Osteoblast (primary cell): ENCODE measurements around the gene ALOX15. TPM values are rescaled to one million over a fixed set of nuclear protein-coding genes. Genes with fewer than 3 reads are reported as not detected.
"Not testable (repeated sequence)": the region's sequence is repeated elsewhere in the genome, so short reads cannot be mapped to it uniquely, and the experiment has no call there.

ENCODE experiments used
- DNase-seq: peaks from one replicate; pipeline ENCODE4 v3.0.0; 2011; ENCODE audit warnings: low spot score, mixed read lengths; ENCODE audit not compliant: insufficient read length; ENCODE audit errors: missing footprints
- H2AFZ ChIP-seq: 2 replicates; pipeline ENCODE4 v1.6.0; 2011; ENCODE audit warnings: mild to moderate bottlenecking, low read length
- H3K27ac ChIP-seq: 2 replicates; pipeline ENCODE4 v1.5.1; 2011; ENCODE audit warnings: mild to moderate bottlenecking, low read depth, low read length, moderate library complexity
- H3K27me3 ChIP-seq: 2 replicates; pipeline ENCODE4 v1.6.0; 2012; ENCODE audit warnings: mild to moderate bottlenecking, control low read depth, inconsistent platforms, low read length, moderate library complexity; ENCODE audit not compliant: insufficient read depth
- H3K36me3 ChIP-seq: 2 replicates; pipeline ENCODE4 v1.5.1; 2011; ENCODE audit warnings: mild to moderate bottlenecking, low read length, control low read depth, moderate library complexity; ENCODE audit not compliant: insufficient read depth
- H3K4me1 ChIP-seq: 2 replicates; pipeline ENCODE4 v1.5.1; 2011; ENCODE audit warnings: mild to moderate bottlenecking, low read length, control low read depth, moderate library complexity; ENCODE audit not compliant: insufficient read depth
- H3K4me2 ChIP-seq: 2 replicates; pipeline ENCODE4 v1.6.0; 2011; ENCODE audit warnings: mild to moderate bottlenecking, low read length; ENCODE audit not compliant: insufficient read depth
- H3K4me3 ChIP-seq: fragments of 200-600 bp; sonication (generic); 3 replicates; pipeline ENCODE4 v1.5.1; 2012; ENCODE audit warnings: mild to moderate bottlenecking, low read length, inconsistent platforms; ENCODE audit not compliant: insufficient read depth
- H3K79me2 ChIP-seq: 2 replicates; pipeline ENCODE4 v1.6.0; 2012; ENCODE audit warnings: mild to moderate bottlenecking, low read length, control low read depth, inconsistent platforms; ENCODE audit not compliant: insufficient read depth
- H3K9me3 ChIP-seq: 2 replicates; pipeline ENCODE4 v1.5.1; 2011; ENCODE audit warnings: low read depth, low read length, control low read depth
- H4K20me1 ChIP-seq: 2 replicates; pipeline ENCODE4 v1.6.0; 2012; ENCODE audit warnings: mild to moderate bottlenecking, low read length, control low read depth; ENCODE audit not compliant: insufficient read depth
- total RNA-seq: library from RNA; depleted of rRNA; stranded (reverse); fragments of >200 nt; gene quantifications from 2 replicates; pipeline ENCODE4 v1.2.3, GENCODE V29; 2012
- TF ChIP-seq, protein P1 (sequence below): IDR thresholded peaks from 2 replicates; pipeline ENCODE4 v1.5.1; 2011; ENCODE audit warnings: mild to moderate bottlenecking, low read depth, low read length, moderate library complexity; ENCODE audit errors: extremely low read depth

ALOX15 gene, protein sequence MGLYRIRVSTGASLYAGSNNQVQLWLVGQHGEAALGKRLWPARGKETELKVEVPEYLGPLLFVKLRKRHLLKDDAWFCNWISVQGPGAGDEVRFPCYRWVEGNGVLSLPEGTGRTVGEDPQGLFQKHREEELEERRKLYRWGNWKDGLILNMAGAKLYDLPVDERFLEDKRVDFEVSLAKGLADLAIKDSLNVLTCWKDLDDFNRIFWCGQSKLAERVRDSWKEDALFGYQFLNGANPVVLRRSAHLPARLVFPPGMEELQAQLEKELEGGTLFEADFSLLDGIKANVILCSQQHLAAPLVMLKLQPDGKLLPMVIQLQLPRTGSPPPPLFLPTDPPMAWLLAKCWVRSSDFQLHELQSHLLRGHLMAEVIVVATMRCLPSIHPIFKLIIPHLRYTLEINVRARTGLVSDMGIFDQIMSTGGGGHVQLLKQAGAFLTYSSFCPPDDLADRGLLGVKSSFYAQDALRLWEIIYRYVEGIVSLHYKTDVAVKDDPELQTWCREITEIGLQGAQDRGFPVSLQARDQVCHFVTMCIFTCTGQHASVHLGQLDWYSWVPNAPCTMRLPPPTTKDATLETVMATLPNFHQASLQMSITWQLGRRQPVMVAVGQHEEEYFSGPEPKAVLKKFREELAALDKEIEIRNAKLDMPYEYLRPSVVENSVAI
- total RNA-seq: not detected in 2 replicates

- DNase-seq: peak; percentile 67
- Histone ChIP-seq H3K27me3 (peaks cover 74% of the 10 kb centered on the region), H3K36me3 (no peaks in the 10 kb centered on the region), H2AFZ (no peak within 1 kb of the TSS), H3K4me1 (no peaks in the 10 kb centered on the region), H3K4me2 (no peak within 1 kb of the TSS), H3K79me2 (no peaks in the 10 kb centered on the region), H3K9me3 (no peaks in the 10 kb centered on the region), H3K27ac (no peak within 1 kb of the TSS), H4K20me1 (no peaks in the 10 kb centered on the region), H3K4me3 (no peak within 1 kb of the TSS)
- TF ChIP-seq, protein P1, sequence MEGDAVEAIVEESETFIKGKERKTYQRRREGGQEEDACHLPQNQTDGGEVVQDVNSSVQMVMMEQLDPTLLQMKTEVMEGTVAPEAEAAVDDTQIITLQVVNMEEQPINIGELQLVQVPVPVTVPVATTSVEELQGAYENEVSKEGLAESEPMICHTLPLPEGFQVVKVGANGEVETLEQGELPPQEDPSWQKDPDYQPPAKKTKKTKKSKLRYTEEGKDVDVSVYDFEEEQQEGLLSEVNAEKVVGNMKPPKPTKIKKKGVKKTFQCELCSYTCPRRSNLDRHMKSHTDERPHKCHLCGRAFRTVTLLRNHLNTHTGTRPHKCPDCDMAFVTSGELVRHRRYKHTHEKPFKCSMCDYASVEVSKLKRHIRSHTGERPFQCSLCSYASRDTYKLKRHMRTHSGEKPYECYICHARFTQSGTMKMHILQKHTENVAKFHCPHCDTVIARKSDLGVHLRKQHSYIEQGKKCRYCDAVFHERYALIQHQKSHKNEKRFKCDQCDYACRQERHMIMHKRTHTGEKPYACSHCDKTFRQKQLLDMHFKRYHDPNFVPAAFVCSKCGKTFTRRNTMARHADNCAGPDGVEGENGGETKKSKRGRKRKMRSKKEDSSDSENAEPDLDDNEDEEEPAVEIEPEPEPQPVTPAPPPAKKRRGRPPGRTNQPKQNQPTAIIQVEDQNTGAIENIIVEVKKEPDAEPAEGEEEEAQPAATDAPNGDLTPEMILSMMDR: no peak
Measured at GRCh38 chr17:4641297-4642195, at the start of gene ALOX15. Gene ALOX15, minus strand, starts transcription at chr17:4641678. Its CDS starts 27 bp downstream, at chr17:4641651.

DNA sequence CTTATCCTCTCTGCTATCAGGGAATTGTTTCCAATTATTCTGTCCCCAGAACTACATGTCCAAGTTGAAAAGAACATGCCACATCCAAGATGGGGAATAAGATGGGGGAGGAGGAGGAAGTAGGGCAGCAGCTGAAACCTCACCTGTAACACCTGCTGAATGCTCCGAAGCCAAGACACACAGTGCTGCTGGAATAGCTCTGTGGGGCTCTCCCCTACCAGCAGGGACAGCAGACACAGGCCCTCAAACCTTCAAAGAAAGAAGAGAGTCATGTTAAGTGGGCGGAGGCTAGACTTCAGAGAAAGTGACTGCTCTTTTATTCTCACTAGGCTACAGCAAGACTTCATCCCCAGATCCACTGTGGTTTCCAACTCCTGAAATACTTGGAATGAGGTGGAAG is 49.3 kb upstream of the ALOX15 start:
- no peak overlapping the region for H2AFZ ChIP-seq
- no peaks in the 10 kb centered on the region for H3K27me3 ChIP-seq
- no peak overlapping the region for H3K4me2 ChIP-seq
- no peaks in the 10 kb centered on the region for H3K4me1 ChIP-seq
- H3K79me2 ChIP-seq: peaks cover 53% of the 10 kb centered on the region
- no peak for DNase-seq
- no peak overlapping the region for H3K4me3 ChIP-seq
- H4K20me1 ChIP-seq: peaks cover 20% of the 10 kb centered on the region
- peaks cover 14% of the 10 kb centered on the region for H3K36me3 ChIP-seq
- H3K9me3 ChIP-seq: no peaks in the 10 kb centered on the region
- TF ChIP-seq, protein P1: no peak
- no peak overlapping the region for H3K27ac ChIP-seq

DNA sequence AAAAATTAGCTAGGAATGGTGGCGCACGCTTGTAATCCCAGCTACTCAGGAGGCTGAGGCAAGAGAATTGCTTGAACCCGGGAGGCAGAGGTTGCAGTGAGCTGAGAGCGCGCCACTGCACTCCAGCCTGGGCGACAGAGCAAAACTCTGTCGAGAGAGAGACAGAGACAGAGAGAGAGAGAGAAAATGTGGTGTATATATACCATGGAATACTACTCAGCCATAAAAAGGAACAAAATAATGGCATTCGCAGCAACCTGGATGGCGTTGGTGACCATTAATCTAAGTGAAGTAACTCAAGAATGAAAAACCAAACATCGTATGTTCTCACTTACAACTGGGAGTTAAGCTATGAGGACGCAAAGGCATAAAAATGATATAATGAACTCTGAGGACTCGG is 48.4 kb upstream of the ALOX15 start:
- not testable (repeated sequence) for H3K27me3 ChIP-seq, H3K4me3 ChIP-seq, DNase-seq, H3K4me1 ChIP-seq, H3K4me2 ChIP-seq, H3K9me3 ChIP-seq, H3K27ac ChIP-seq, H2AFZ ChIP-seq
- peaks cover 56% of the 10 kb centered on the region for H3K79me2 ChIP-seq
- peaks cover 20% of the 10 kb centered on the region for H4K20me1 ChIP-seq
- H3K36me3 ChIP-seq: peaks cover 19% of the 10 kb centered on the region

DNA sequence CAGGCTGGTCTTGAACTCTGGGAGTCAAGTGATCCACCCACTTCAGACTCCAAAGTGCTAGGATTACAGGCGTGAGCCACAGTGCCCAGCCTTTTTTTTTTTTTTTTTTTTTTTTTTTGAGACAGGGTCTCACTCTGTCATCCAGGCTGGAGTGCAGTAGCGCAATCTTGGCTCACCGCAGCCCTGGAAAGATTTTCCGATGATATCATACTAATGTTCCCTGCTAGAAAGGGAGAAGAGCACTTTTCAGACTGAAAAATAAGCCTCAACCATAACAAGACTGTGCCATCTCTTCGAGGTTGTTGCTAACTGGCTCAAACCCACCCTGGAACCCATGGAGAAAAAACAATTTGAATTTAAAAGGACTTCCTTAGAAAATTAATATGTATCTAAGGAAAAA is 42.3 kb upstream of the ALOX15 start:
- DNase-seq, H3K4me3 ChIP-seq, H3K9me3 ChIP-seq, H3K4me2 ChIP-seq, H3K27ac ChIP-seq, H2AFZ ChIP-seq, H3K27me3 ChIP-seq, H4K20me1 ChIP-seq: not testable (repeated sequence)
- H3K4me1 ChIP-seq: peaks cover 14% of the 10 kb centered on the region
- peaks cover 17% of the 10 kb centered on the region for H3K79me2 ChIP-seq
- H3K36me3 ChIP-seq: peaks cover 23% of the 10 kb centered on the region
